Measurements from ENCODE around the gene SORL1. TPM values are rescaled to one million over a fixed set of nuclear protein-coding genes. Genes with fewer than 3 reads are reported as not detected.

The SORL1 gene
- total and polyA plus RNA-seq, 3 donors from 2014 or later: 14.7 to 30.0 (median 21.8) TPM

DNA sequence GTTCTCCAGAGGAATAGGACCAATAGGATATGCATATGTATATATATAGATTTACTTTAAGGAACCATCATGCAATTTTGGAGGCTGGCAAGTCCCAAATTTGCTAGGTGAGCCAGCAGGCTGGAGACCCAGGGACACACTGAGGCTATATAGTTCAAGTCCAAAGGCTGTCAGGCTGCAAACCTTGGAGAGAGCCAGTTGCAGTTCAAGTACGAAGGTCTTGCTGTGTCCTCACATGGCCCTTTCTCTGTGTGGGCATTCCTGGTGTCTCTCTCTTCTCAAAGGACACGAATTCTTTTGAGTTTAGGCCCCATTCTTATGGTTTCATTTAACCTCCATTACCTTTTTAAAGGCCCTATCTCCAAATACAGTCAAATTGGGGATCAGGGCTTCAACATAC lies 135.1 kb downstream of the SORL1 start:
- no peaks in the 10 kb centered on the region for H3K27me3 ChIP-seq
- no peaks in the 10 kb centered on the region for H3K36me3 ChIP-seq (ENCODE audit: low read depth, missing control alignments)
- no peak overlapping the region for H3K27ac ChIP-seq
- DNase-seq: no peak
- no peaks in the 10 kb centered on the region for H3K9me3 ChIP-seq
- peaks cover 3% of the 10 kb centered on the region for H3K4me1 ChIP-seq
- intact Hi-C loops (cut with DNase I; ENCODE audit: low total_unique reads): no loop called here
- TF ChIP-seq, protein P1, sequence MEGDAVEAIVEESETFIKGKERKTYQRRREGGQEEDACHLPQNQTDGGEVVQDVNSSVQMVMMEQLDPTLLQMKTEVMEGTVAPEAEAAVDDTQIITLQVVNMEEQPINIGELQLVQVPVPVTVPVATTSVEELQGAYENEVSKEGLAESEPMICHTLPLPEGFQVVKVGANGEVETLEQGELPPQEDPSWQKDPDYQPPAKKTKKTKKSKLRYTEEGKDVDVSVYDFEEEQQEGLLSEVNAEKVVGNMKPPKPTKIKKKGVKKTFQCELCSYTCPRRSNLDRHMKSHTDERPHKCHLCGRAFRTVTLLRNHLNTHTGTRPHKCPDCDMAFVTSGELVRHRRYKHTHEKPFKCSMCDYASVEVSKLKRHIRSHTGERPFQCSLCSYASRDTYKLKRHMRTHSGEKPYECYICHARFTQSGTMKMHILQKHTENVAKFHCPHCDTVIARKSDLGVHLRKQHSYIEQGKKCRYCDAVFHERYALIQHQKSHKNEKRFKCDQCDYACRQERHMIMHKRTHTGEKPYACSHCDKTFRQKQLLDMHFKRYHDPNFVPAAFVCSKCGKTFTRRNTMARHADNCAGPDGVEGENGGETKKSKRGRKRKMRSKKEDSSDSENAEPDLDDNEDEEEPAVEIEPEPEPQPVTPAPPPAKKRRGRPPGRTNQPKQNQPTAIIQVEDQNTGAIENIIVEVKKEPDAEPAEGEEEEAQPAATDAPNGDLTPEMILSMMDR (IDR thresholded peaks at IDR 0.05): no peak
- TF ChIP-seq POLR2A (IDR thresholded peaks at IDR 0.05): no peak
- H3K4me3 ChIP-seq: no peak overlapping the region
- 38 to 65% methylated on average over 2 of the region's 2 CpGs for WGBS, 2 donors

DNA sequence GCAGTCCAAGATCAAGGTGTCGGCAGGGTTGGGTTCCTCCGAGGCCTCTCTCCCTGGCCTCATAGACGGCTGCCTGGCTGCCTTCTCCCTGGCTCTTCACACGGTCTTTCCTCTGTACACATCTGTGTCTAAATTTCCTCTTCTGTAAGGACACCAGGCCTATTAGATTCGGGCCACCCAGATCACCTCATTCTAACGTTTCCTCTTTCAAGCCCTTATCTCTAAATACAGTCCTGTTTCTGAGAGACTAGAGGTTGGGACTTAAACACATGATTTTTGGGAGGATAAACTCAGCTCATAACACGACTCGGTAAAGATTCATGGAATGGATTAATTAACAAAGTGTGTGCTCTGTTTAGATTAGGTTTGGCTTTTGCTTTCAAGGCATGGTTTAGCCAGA lies 136.6 kb downstream of the SORL1 start:
- Histone ChIP-seq H3K27me3 (no peaks in the 10 kb centered on the region), H3K4me3 (no peak overlapping the region), H3K36me3 (ENCODE audit: low read depth, missing control alignments) (no peaks in the 10 kb centered on the region), H3K27ac (no peak overlapping the region), H3K9me3 (no peaks in the 10 kb centered on the region), H3K4me1 (no peaks in the 10 kb centered on the region)
- no peak for TF ChIP-seq POLR2A (IDR thresholded peaks at IDR 0.05)
- TF ChIP-seq, protein P1 (IDR thresholded peaks at IDR 0.05): no peak
- intact Hi-C loops (cut with DNase I; ENCODE audit: low total_unique reads): no loop called here
- WGBS, 2 donors: 72 to 73% methylated on average over 8 of the region's 8 CpGs
- no peak for DNase-seq

DNA sequence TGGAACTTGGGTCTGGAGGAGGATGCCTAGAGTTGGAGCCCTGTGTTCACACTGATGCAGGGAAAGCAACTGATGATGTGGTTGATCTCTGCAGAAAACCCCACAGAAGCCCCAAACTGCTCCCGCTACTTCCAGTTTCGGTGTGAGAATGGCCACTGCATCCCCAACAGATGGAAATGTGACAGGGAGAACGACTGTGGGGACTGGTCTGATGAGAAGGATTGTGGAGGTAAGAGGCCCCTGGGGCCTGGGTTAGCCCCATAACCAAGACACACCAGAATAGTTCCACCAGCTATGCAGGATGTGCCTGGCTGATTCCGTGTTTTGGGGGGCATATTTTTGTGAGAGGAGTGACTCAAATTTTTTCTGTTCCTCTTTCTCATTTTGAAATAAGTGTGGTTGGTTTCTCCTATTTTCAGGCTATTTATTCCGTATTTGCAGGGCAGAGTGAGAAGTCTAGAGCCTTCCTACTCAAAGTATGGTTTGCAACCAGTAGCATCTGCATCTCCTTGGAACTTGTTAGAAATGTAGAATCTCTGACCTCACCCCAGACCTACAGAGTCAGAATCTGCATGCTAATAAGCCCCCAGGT lies 137.9 kb downstream of the SORL1 start:
- H3K36me3 ChIP-seq (ENCODE audit: low read depth, missing control alignments): no peaks in the 10 kb centered on the region
- 76 to 91% methylated on average over 5 of the region's 5 CpGs for WGBS, 2 donors
- H3K4me1 ChIP-seq: no peaks in the 10 kb centered on the region
- H3K27me3 ChIP-seq: no peaks in the 10 kb centered on the region
- TF ChIP-seq, protein P1 (IDR thresholded peaks at IDR 0.05): no peak
- no peak for TF ChIP-seq POLR2A (IDR thresholded peaks at IDR 0.05)
- intact Hi-C loops (cut with DNase I; ENCODE audit: low total_unique reads): no loop called here
- DNase-seq: no peak
- H3K4me3 ChIP-seq: no peak overlapping the region
- H3K27ac ChIP-seq: no peak overlapping the region
- H3K9me3 ChIP-seq: no peaks in the 10 kb centered on the region

DNA sequence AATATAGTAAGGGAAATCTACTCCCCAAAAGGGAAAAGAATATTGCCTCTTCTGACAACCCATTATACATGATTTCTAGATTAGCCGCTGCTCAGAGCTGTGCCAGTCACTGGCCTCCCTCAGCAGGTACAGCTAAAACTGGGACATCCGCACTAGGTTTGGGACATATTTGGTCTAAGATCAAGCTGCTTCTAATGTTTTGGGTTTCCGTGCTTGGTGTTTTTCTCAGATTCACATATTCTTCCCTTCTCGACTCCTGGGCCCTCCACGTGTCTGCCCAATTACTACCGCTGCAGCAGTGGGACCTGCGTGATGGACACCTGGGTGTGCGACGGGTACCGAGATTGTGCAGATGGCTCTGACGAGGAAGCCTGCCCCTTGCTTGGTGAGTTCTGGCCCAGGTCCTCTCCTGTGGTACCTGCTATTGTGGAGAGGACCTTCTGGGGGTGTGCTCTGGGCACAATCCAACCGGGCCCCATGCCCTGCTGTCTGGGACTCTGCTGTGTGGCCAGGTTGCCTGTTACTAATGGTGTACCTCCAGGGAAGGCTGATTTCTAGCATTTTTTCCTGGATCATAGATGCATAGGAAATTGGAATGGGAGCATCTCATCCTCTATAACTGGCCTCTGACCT lies 138.8 kb downstream of the SORL1 start:
- Histone ChIP-seq H3K4me3 (no peak overlapping the region), H3K9me3 (no peaks in the 10 kb centered on the region), H3K27ac (no peak overlapping the region), H3K4me1 (no peaks in the 10 kb centered on the region), H3K36me3 (ENCODE audit: low read depth, missing control alignments) (no peaks in the 10 kb centered on the region), H3K27me3 (no peaks in the 10 kb centered on the region)
- TF ChIP-seq, protein P1 (IDR thresholded peaks at IDR 0.05): no peak
- no peak for TF ChIP-seq POLR2A (IDR thresholded peaks at IDR 0.05)
- DNase-seq: no peak
- intact Hi-C loops (cut with DNase I; ENCODE audit: low total_unique reads): no loop called here
- WGBS, 2 donors: 89% methylated on average over 11 to 12 of the region's 12 CpGs

All from testis (tissue), 3 donors.